Epithelial cell of proximal tubule (primary cell): ENCODE measurements around the gene CIART. TPM values are rescaled to one million over a fixed set of nuclear protein-coding genes. Genes with fewer than 3 reads are reported as not detected.

Source experiments
- DNase-seq: peaks from one replicate; pipeline ENCODE4 v3.0.0-alpha.2; 2011; ENCODE audit warnings: low read depth
- H3K4me3 ChIP-seq: 2 replicates; pipeline ENCODE4 v1.5.1; 2011; ENCODE audit warnings: low read depth, mild to moderate bottlenecking, low read length
- CTCF ChIP-seq: conservative IDR thresholded peaks from 2 replicates; pipeline ENCODE4 v1.5.1; 2012; ENCODE audit warnings: low read depth, mild to moderate bottlenecking, low read length
- total RNA-seq: library from RNA; depleted of rRNA; stranded (reverse); fragments of >200 nt; gene quantifications from 2 replicates; pipeline ENCODE4 v1.2.3, GENCODE V29; 2015

The CIART gene
- total RNA-seq, 1 donor from 2014 or later: 3.6 TPM

- H3K4me3 ChIP-seq: no peak overlapping the region
- no peak for TF ChIP-seq CTCF
- DNase-seq: no peak
Measured at GRCh38 chr1:150262388-150263320, 19.7 kb upstream of the CIART start.

DNA sequence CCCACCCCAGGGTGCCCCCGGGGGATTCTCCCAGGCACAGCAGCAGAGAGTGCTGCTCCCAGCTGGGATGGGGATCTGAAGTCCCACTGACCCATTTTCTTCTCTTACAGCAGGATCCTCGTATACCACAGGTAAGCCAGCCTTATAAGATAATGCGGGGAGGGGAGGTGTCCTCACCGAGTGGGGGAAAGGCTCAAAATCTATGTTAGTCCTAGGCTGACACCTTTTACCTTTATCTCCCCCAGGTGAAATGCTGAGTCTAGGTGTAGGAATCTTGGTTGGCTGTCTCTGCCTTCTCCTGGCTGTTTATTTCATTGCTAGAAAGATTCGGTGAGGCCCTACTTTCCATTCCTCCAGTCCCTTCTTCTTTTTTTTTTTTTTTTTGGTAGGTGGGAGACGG is 18.8 kb upstream of the CIART start:
- H3K4me3 ChIP-seq: no peak overlapping the region
- no peak for DNase-seq
- TF ChIP-seq CTCF: no peak

DNA sequence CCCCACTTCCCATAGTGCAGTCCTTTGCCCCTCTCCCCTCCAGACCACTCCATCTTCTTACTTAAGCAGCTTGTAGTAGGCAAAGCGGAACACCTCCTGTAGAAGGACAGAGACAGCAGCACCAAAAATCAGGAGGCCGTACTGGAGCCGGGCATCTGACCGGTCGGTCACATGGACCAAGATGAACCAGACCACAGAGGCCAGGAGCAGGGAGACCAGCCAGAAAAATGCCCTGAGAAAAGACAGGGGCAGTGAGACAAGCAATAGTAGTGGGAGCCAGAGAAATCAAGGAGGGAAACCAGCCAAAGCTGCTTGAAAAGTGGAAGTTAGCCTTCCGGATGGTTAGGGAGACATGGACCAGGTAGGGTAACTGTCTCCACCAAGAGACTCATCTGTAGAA is 14.5 kb upstream of the CIART start:
- no peak for DNase-seq
- no peak for TF ChIP-seq CTCF
- H3K4me3 ChIP-seq: peak overlapping the region; percentile 89

DNA sequence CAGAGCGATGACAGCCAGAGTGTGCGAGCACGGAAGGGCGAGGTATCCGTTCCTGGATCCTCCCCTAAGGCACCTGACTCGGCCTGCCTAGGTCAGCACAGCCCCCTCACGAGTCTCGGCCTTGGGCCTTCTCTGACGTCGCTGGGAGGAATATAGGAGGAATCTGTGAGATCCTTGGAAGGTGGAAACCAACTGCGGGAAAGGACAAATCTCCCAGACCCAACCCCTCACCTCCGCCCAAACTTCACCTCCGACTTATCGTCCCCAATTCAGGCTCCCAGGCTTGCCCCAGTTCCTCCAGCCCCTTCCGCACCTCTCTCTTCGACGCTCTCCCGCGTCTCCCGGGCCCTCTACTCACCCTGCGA is 14.0 kb upstream of the CIART start:
- DNase-seq: no peak
- H3K4me3 ChIP-seq: peak overlapping the region; percentile 89
- TF ChIP-seq CTCF: no peak

GRCh38 chr1:150268705-150269403 is 13.5 kb upstream of the CIART start, which contains the start of gene APH1A:
Gene APH1A, minus strand, starts transcription at chr1:150269016. Its CDS starts 206 bp downstream, at chr1:150268810.
- TF ChIP-seq CTCF: no peak
- peak within 1 kb of the TSS; percentile 89 for H3K4me3 ChIP-seq
- DNase-seq: peak; percentile 66

DNA sequence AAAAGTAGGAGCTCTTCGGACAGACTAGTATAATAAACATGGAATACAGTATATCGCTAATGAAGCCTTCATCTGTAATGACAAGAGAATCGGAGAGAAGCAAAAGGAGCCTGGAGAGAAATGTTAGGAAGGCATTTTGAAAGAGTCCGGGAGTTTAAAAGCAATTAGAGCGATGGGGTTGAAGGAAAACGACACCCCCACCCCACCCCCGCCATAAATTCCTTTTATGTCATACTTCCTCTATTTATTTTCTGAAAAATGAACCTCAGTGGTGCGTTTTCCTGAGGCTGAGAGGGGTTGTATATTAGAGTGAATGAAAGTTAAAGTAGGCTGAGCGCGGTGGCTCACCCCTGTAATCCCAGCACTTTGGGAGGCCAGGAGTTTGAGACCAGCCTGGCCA is 12.9 kb upstream of the CIART start:
- no peak for DNase-seq
- H3K4me3 ChIP-seq: peak overlapping the region; percentile 89
- no peak for TF ChIP-seq CTCF
